GM19395 (cell line): ENCODE data around the gene ERCC5.

Experiments
- ATAC-seq: cut with Tn5 transposase; IDR thresholded peaks from one replicate; pipeline ENCODE4 v1.9.1; 2021; ENCODE audit warnings: mild to moderate bottlenecking, moderate library complexity; ENCODE audit not compliant: unreplicated experiment

ERCC5 gene

GRCh38 chr13:102845630-102846260 lies at the start of gene ERCC5:
Gene ERCC5 (plus strand): TSS chr13:102846032. CDS start chr13:102846267, 235 bp downstream.
- peak; percentile 87 for ATAC-seq

DNA sequence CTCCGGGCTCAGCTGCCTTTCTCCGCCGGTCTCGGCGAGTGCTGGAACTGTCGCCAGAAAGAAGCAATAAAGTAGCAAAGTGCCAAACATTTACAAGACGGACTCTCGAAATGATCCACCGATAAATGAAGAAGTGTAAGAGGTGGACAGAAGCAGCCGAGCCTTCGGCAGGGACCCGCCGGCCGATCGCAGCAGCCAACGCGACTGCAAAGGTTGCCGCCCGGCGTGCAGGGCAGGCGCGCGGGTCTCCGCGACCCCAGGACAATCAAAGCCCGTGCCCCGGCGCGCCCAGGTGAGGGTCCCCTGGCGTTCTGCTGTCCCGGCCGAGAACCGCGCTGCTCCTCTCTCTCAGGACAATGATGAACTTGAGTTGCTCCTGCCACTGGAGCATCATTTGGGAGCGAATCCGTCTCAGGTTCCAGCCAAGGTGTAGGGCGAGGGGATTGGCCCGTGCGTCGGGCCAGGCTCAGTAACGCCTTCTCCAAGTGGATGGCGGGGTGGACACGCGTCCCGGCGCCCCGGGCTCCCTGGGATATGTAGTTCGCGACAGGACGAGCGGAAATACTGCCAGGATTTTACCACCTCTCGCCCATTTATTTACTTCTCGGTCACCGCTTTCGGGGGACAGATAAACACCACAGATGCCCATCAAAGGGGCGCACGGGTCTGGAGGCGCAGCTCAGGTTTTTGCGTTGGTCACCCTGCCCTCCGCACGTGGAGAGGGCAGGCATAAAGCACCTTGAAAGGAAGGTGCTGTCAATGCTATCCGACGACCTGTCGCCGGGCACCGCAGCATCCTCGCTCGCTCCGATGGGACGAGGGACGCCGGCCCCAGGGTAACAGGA lies 47.0 kb upstream of the ERCC5 start, which contains the start of the genes BIVM and POGLUT2:
Gene BIVM (plus strand): TSS at position 539 of the 845 bp plus-strand sequence. CDS start 8,149 bp downstream, outside the sequence.
Gene POGLUT2 (minus strand): TSS at position 396 of the 845 bp plus-strand sequence. CDS start 306 bp downstream, at position 90.
- ATAC-seq: peak; percentile 83

DNA sequence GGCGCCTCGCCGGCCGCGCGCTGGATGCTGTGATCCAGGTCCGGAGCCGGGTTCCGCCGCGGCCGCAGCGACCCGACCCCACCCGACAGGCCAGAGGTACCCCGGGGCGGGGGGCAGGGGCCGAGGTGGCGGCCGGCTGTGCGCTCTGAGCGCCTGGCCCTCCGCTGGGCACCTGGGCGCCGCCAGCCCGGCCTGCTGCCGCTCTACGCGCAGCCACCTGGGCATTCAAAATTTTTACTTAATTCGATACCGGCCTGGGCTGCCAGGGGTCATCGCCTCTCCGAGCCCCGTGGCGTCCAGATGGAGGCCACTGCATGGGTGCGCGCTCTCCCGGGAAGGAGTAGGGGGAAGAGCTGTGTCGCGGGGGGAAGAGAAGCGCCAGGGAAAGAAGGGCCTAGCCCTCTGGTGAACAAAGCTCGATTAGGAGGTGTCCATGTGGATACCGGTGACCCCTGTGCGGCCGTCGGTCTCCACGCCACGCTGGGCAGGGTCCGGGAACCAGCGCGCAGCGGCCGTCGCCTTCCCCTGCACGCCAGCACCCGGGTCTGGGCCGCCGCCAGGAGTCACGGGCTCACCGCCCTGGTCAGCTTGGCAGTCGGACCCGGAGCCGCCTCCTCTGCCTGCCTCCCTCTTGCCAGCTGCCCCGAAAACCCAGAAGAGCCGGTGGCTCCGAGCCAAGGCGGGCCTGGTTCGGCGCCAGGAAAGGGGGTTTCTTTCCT lies 46.2 kb upstream of the ERCC5 start:
- ATAC-seq: peak; percentile 10

DNA sequence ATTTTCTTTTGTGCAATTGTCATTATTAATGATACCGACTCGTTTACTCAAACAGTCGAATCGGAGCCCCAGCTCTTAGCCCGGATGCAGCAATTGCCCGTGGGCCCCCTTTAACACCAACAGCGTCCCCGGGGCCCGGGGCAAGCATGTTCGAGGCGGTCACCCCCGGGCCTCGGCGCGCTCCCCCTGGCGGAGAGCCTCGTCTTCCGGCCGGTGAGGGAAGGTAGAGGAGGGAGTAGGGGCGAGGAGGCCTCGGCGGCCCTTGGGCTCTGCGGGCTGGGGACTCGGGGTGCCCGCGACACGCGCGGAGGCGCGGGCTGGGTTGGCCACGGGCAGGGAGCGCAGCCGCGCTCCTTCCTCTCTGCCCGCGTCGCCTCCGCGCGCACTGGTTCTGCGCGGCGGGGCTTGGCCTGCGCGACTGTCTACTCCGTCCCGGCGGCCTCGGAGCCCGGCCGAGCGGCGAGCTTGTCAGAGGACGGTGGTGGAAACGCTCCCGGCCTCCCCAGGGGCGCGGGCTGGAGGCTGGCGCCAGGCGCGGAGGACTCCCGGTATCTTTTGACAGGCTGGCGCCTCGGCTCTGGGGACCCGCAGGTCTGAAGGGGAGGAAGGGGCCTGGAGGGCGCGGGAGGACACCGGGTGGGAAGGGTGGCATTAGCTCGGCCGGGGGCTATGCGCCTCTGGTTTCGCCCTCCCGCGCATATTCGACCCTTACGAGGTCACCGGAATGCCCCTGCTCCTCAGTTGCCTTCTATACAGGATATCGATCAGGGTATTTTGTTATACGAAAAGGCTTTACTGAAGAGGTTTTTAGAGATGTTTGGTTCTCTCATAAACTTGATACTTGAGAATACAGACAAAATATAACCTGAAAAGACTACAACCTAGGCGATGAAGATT lies 45.4 kb upstream of the ERCC5 start:
- peak; percentile 70 for ATAC-seq

- ATAC-seq: no peak
Measured at GRCh38 chr13:102805680-102806079, 40.2 kb upstream of the ERCC5 start.

GRCh38 chr13:102807699-102808098 lies 38.1 kb upstream of the ERCC5 start:
- no peak for ATAC-seq

- no peak for ATAC-seq
Measured at GRCh38 chr13:102812611-102813287, 33.1 kb upstream of the ERCC5 start.

- ATAC-seq: peak; percentile 59
Measured at GRCh38 chr13:102814025-102814607, 31.7 kb upstream of the ERCC5 start.

- ATAC-seq: no peak
Measured at GRCh38 chr13:102814793-102815192, 31.0 kb upstream of the ERCC5 start.

- ATAC-seq: no peak
Measured at GRCh38 chr13:102815788-102816187, 30.0 kb upstream of the ERCC5 start.

GRCh38 chr13:102816708-102817107 lies 29.1 kb upstream of the ERCC5 start:
- no peak for ATAC-seq

GRCh38 chr13:102817241-102817640 lies 28.6 kb upstream of the ERCC5 start:
- no peak for ATAC-seq

- ATAC-seq: no peak
Measured at GRCh38 chr13:102817907-102818306, 27.9 kb upstream of the ERCC5 start.

DNA sequence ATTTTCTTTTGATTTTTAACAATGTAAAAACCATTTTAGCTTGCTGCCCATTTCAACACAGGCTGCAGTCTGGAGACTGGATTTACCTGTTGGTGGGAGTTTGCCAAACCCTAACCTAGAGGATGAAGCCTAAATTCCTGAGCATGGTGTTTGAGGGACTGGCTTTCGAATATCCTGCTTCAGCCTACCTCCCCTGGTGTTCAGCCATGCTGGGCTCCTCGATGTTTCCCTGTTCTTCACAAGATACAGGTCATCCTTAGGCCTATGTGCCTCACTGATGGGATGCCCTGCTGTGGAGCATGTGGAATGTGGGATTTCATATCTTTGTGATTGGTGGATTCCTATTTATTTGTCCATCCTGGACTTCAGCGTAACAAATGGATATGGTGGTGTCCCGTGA lies 20.4 kb upstream of the ERCC5 start:
- ATAC-seq: no peak

GRCh38 chr13:102825921-102826706 lies 19.7 kb upstream of the ERCC5 start:
- no peak for ATAC-seq

GRCh38 chr13:102830646-102831045 lies 15.2 kb upstream of the ERCC5 start:
- no peak for ATAC-seq

DNA sequence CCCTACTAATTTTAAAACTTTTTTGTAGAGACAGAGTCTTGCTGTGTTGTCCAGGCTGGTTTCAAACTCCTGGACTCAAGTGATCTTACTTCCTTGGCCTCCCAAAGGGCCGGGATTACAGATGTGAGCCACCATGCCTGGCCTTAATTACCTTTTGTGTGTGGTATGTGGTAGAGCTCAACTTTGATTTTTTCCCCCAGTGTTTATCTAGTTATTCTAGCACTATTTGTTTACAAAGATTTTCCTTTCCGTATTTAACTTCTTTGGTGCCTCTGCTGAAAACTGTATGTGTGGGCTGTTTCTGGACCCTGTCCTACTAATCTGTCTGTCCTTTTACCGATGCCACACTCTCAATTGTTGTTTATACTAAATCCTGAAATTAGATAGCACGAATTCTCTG lies 9.4 kb upstream of the ERCC5 start:
- ATAC-seq: no peak

DNA sequence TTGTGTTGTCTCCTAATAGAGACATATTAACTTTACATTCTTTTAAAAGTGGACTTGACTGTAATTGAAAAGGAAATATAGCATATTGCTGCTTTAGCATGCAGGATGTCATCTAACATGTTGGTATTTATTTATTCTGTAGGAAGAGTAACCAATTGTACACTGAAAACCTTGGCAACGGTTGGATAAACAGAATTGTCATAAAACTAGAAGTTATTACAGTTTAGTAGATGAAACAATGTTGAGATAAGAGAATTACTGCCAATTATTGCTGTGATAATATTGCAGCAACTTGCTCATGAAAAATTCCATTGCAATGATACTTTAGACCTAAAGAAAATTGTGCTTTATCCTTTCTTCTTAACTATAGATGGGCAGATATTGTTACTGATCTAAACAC lies 7.6 kb upstream of the ERCC5 start:
- ATAC-seq: no peak

DNA sequence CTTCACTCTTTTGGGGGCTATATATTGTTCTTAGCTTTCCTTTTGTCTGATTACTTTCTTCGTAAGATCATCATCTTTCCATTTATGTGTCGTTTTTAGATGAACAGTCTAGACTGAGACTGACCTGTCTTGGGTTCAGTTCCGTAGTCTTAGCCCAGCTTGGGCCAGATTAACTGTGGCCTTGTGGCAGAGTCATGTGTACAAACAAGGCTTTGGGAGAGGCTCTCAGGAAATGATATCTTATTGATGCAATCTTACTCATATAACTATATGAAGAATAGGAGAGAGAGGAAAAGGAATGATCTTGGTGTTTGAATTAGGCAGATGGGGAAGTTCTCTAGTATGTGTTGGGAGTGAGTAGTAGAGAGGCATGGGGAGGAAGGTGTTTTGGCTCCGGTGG lies 6.8 kb upstream of the ERCC5 start:
- ATAC-seq: no peak
